ENCODE results near the gene TRMT61B. TPM values are rescaled to one million over a fixed set of nuclear protein-coding genes. Genes with fewer than 3 reads are reported as not detected.

The TRMT61B gene
- polyA plus RNA-seq (ENCODE audit: insufficient read length in 3 of 3), result 10 to 100 TPM; 21.1 to 25.3 (median 23.8) TPM
- long read RNA-seq, donor 1, partial matches to known transcripts, result 0 of 2 reads
- long read RNA-seq, donor 1, other reads (novel, unspliced or antisense), result 0 of 2 reads
- long read RNA-seq, donor 2, partial matches to known transcripts, result 0 of 3 reads
- long read RNA-seq, donor 2, other reads (novel, unspliced or antisense), result 0 of 3 reads
- long read RNA-seq, donor 3, transcript TRMT61B-201 (7 exons, 1,836 nt), result major isoform, 5 of 5 reads
- long read RNA-seq, donor 3, partial matches to known transcripts, result 0 of 5 reads
- long read RNA-seq, donor 3, other reads (novel, unspliced or antisense), result 0 of 5 reads
- long read RNA-seq, donor 4, transcript TRMT61B-201 (7 exons, 1,836 nt), result major isoform, 8 of 8 reads
- long read RNA-seq, donor 4, partial matches to known transcripts, result 0 of 8 reads
- long read RNA-seq, donor 4, other reads (novel, unspliced or antisense), result 0 of 8 reads
- long read RNA-seq, donor 5, result 0 reads
- long read RNA-seq, donor 6, transcript TRMT61B-201 (7 exons, 1,836 nt), result major isoform, 5 of 5 reads
- long read RNA-seq, donor 6, partial matches to known transcripts, result 0 of 5 reads
- long read RNA-seq, donor 6, other reads (novel, unspliced or antisense), result 0 of 5 reads
- long read RNA-seq, donor 7, transcript TRMT61B-201 (7 exons, 1,836 nt), result major isoform, 12 of 18 reads
- long read RNA-seq, donor 7, partial matches to known transcripts, result 6 of 18 reads
- long read RNA-seq, donor 7, other reads (novel, unspliced or antisense), result 0 of 18 reads
- long read RNA-seq, donor 8, transcript TRMT61B-201 (7 exons, 1,836 nt), result major isoform, 9 of 9 reads
- long read RNA-seq, donor 8, partial matches to known transcripts, result 0 of 9 reads
- long read RNA-seq, donor 8, other reads (novel, unspliced or antisense), result 0 of 9 reads
- long read RNA-seq, donor 9, transcript TRMT61B-201 (7 exons, 1,836 nt), result major isoform, 6 of 33 reads
- long read RNA-seq, donor 9, partial matches to known transcripts, result 27 of 33 reads
- long read RNA-seq, donor 9, other reads (novel, unspliced or antisense), result 0 of 33 reads
- long read RNA-seq, donor 10, transcript TRMT61B-201 (7 exons, 1,836 nt), result major isoform, 7 of 8 reads
- long read RNA-seq, donor 10, partial matches to known transcripts, result 0 of 8 reads
- long read RNA-seq, donor 10, other reads (novel, unspliced or antisense), result 0 of 8 reads
- long read RNA-seq, donor 11, transcript TRMT61B-201 (7 exons, 1,836 nt), result major isoform, 11 of 11 reads
- long read RNA-seq, donor 11, partial matches to known transcripts, result 0 of 11 reads
- long read RNA-seq, donor 11, other reads (novel, unspliced or antisense), result 0 of 11 reads
- long read RNA-seq, donor 12, partial matches to known transcripts, result 0 of 2 reads
- long read RNA-seq, donor 12, other reads (novel, unspliced or antisense), result 0 of 2 reads
- long read RNA-seq, donor 13, transcript TRMT61B-201 (7 exons, 1,836 nt), result major isoform, 6 of 13 reads
- long read RNA-seq, donor 13, partial matches to known transcripts, result 6 of 13 reads
- long read RNA-seq, donor 13, other reads (novel, unspliced or antisense), result 0 of 13 reads
- long read RNA-seq, donor 14, transcript TRMT61B-201 (7 exons, 1,836 nt), result major isoform, 10 of 41 reads
- long read RNA-seq, donor 14, partial matches to known transcripts, result 31 of 41 reads
- long read RNA-seq, donor 14, other reads (novel, unspliced or antisense), result 0 of 41 reads
- long read RNA-seq, donor 15, transcript TRMT61B-201 (7 exons, 1,836 nt), result major isoform, 6 of 6 reads
- long read RNA-seq, donor 15, partial matches to known transcripts, result 0 of 6 reads
- long read RNA-seq, donor 15, other reads (novel, unspliced or antisense), result 0 of 6 reads
- long read RNA-seq, donor 16, transcript TRMT61B-201 (7 exons, 1,836 nt), result major isoform, 25 of 35 reads
- long read RNA-seq, donor 16, partial matches to known transcripts, result 9 of 35 reads
- long read RNA-seq, donor 16, other reads (novel, unspliced or antisense), result 0 of 35 reads

GRCh38 chr2:28870146-28870891 lies at the start of gene TRMT61B:
Gene TRMT61B (minus strand): TSS chr2:28870309. CDS start chr2:28870277, 32 bp downstream.
- peak; percentile 87 to 96 (median 93) for DNase-seq (ENCODE audit: extremely low read depth in 1 of 11, low read depth in 9 of 11, low spot score in 4 of 11)

DNA sequence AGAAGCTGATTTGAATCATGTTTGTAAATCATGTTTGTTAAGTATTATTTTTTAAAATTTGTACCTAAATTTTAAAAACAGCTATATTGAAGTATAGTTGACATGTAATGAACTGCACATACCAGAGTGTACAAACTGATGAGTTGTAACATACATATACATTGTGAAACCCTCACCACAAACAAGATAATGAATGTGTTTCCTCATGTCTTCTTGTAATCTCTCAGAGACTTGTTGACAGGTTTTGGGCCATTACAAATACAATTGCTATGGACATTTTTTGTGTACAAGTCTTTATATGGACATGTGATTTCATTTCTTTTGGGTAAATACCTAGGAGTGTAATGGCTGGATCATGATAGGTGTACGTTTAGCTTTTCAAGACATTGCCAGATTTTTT lies 45.8 kb upstream of the TRMT61B start:
- DNase-seq (ENCODE audit: extremely low read depth in 1 of 11, low read depth in 9 of 11, low spot score in 4 of 11), result no peak

- no peak for DNase-seq (ENCODE audit: extremely low read depth in 1 of 11, low read depth in 9 of 11, low spot score in 4 of 11)
Observed at GRCh38 chr2:28909655-28910353, 39.7 kb upstream of the TRMT61B start.

- DNase-seq (ENCODE audit: extremely low read depth in 1 of 11, low read depth in 9 of 11, low spot score in 4 of 11), result no peak
Observed at GRCh38 chr2:28908172-28908571, 38.1 kb upstream of the TRMT61B start.

GRCh38 chr2:28906821-28907220 lies 36.7 kb upstream of the TRMT61B start:
- DNase-seq (ENCODE audit: extremely low read depth in 1 of 11, low read depth in 9 of 11, low spot score in 4 of 11), result no peak

GRCh38 chr2:28906376-28906775 lies 36.3 kb upstream of the TRMT61B start:
- DNase-seq (ENCODE audit: extremely low read depth in 1 of 11, low read depth in 9 of 11, low spot score in 4 of 11), result no peak

DNA sequence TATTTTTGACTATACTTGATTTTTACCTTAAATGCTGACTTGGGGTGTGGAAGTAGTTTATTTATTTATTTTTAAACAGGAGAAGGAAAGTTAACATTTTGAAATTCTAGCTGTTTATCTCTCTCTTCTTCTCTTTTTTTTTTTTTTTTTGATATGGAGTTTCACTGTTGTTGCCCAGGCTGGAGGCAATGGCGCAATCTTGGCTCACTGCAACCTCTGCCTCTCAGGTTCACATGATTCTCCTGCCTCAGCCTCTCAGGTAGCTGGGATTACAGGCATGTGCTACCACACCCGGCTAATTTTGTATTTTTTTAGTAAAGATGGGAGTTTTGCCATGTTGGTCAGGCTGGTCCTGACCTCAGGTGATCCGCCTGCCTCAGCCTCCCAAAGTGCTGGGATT lies 35.4 kb upstream of the TRMT61B start:
- DNase-seq (ENCODE audit: extremely low read depth in 1 of 11, low read depth in 9 of 11, low spot score in 4 of 11), result no peak

DNA sequence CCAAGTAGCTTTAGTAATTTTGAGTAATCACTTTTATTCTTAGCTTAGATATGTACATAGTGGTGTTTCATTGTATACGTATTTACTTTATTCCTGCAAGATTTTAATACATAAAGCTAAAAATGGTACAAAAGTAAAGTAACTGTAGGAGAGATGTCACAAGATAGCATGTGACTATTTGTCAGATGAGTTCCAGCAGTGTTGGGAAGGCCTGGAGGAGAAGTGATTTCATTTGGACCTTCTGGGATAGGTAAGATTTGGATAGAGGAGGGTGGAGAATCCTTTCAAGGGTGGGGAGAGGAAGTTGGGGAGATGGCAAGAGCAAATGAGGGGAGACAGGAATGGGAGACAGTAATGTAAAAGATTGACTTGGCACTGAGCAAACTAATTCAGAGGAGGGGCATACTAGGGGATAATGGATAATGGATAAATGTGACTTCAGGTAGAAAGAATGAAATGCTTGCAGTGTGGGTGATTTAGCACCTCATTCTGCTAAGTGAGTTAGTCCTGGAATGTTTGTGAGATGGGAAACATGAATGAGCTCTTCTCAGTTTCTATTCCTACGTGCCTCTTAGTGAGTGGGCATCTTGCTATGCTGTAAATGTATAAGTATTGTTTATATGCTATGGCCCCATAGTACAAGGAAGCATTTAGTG lies 34.8 kb upstream of the TRMT61B start:
- DNase-seq (ENCODE audit: extremely low read depth in 1 of 11, low read depth in 9 of 11, low spot score in 4 of 11), result no peak

GRCh38 chr2:28904295-28904694 lies 34.2 kb upstream of the TRMT61B start:
- no peak for DNase-seq (ENCODE audit: extremely low read depth in 1 of 11, low read depth in 9 of 11, low spot score in 4 of 11)

GRCh38 chr2:28902584-28902983 lies 32.5 kb upstream of the TRMT61B start:
- DNase-seq (ENCODE audit: extremely low read depth in 1 of 11, low read depth in 9 of 11, low spot score in 4 of 11), result no peak

DNA sequence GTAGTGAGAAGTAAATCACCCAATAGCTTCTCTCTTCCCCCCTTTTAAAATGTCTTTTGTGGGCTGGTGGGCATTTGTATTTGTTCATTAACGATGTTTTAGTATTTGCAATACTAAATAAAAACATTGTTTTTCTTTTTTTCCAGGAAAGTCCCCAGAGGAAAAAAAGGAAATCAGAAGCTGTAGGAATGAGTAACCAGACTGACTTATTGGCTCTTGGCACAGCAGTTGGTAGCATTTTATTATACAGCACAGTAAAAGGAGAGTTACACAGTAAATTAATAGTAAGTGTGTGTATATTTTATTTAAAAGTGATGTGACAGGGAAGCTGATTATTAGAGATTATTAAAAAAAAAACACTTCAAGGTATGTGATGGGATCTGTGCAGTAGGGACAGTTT lies 31.7 kb upstream of the TRMT61B start:
- no peak for DNase-seq (ENCODE audit: extremely low read depth in 1 of 11, low read depth in 9 of 11, low spot score in 4 of 11)

GRCh38 chr2:28901202-28901601 lies 31.1 kb upstream of the TRMT61B start:
- DNase-seq (ENCODE audit: extremely low read depth in 1 of 11, low read depth in 9 of 11, low spot score in 4 of 11), result no peak

DNA sequence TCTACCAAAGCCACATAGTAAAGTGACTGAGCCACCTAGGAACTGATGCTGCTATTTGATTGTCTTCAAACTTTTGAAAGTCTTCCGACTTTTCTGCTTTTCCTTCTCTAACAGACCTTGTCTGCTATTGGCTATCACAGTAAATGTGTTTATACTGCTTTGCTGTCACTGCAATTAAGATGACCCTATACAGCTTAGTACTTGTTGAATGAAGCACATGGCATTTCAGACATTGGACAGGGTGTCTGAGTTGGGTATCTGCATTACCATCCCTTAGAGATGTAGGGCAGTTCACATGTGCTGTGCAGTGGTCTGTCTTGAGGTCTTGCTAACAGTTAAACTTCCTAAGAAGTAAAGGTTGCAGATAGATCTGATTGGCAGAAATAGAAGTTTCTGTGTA lies 27.9 kb upstream of the TRMT61B start:
- no peak for DNase-seq (ENCODE audit: extremely low read depth in 1 of 11, low read depth in 9 of 11, low spot score in 4 of 11)

DNA sequence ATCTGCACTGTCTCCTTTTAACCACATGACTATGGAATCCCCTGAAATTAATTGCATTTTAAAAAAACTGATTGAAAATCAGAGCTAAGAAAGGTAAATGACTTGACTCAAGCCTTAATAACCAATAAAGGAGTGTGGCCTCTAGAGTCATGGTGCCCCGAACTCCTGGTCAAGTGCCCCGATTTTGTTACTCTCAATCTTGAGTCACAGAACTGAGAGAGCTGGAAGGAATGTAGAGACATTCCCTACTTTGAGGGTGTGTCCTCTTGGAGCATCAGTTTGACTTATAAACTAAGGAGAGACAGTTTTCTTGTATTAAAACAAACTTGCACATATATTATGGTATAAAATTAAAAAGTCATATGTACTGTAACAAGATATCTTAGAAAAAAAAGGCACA lies 26.8 kb upstream of the TRMT61B start:
- DNase-seq (ENCODE audit: extremely low read depth in 1 of 11, low read depth in 9 of 11, low spot score in 4 of 11), result no peak

DNA sequence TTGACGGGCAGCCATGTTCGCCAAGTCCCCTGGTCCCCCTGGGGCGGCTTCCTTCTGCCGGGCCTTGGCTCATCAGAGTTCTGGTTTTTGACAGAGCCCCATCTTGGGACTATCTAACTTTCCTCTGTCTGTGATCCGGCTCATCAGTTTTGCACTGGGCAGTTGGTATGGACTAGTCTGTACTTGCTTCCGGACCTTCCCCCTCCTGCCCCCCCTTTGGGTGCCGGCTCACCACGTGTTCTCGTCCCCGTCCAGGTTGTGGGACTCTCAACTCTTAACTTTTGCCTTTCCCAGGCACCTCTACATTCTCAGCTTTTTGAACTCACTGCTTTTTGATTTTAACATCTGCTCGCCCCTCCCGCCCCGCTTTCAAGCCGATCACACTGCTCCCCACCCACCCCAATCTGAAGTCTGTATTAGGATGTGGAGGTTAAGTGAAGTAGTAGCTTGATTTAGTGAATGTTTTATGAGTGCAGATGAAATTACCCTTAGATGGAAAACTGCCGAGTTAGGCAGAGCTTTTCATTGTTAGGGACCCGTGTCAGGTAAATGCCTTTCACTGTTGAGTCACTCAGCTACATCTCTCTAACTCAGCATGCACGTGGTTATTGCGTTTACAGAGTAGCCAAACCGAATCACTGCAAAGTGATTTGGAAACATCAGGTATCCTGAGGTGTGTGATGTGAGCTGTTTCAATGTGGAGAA lies 25.2 kb upstream of the TRMT61B start:
- peak in 6 of 11 donors; percentile 1 to 17 (median 6) for DNase-seq (ENCODE audit: extremely low read depth in 1 of 11, low read depth in 9 of 11, low spot score in 4 of 11)
